GM21423 (cell line): ENCODE data around the gene FAM219A.
"Not testable (repeated sequence)": the region's sequence is repeated elsewhere in the genome, so short reads cannot be mapped to it uniquely, and the experiment has no call there.

ENCODE experiments used
- ATAC-seq: cut with Tn5 transposase; IDR thresholded peaks from one replicate; pipeline ENCODE4 v1.9.1; 2021; ENCODE audit warnings: mild to moderate bottlenecking, moderate library complexity; ENCODE audit not compliant: unreplicated experiment

The FAM219A gene

GRCh38 chr9:34378376-34379060 is 79.9 kb downstream of the FAM219A start:
- ATAC-seq, result no peak

- ATAC-seq, result no peak
Observed at GRCh38 chr9:34377404-34377746, 81.0 kb downstream of the FAM219A start.

- peak; percentile 83 for ATAC-seq
Observed at GRCh38 chr9:34376596-34377403, 81.6 kb downstream of the FAM219A start, which contains the start of gene MYORG. Gene MYORG (minus strand): TSS chr9:34376898. CDS start chr9:34372943, 3,955 bp downstream.

- peak; percentile 20 for ATAC-seq
Observed at GRCh38 chr9:34375901-34376595, 82.3 kb downstream of the FAM219A start.

GRCh38 chr9:34374905-34375552 is 83.3 kb downstream of the FAM219A start:
- no peak for ATAC-seq

- ATAC-seq, result no peak
Observed at GRCh38 chr9:34374339-34374738, 84.0 kb downstream of the FAM219A start.

- ATAC-seq, result no peak
Observed at GRCh38 chr9:34373749-34374148, 84.6 kb downstream of the FAM219A start.

GRCh38 chr9:34372467-34373011 is 85.8 kb downstream of the FAM219A start:
- no peak for ATAC-seq

GRCh38 chr9:34371886-34372466 is 86.4 kb downstream of the FAM219A start:
- ATAC-seq, result no peak

- ATAC-seq, result no peak
Observed at GRCh38 chr9:34370970-34371880, 87.1 kb downstream of the FAM219A start.

GRCh38 chr9:34370335-34370969 is 87.9 kb downstream of the FAM219A start:
- ATAC-seq, result no peak

GRCh38 chr9:34369636-34370035 is 88.7 kb downstream of the FAM219A start:
- no peak for ATAC-seq

GRCh38 chr9:34368796-34369195 is 89.6 kb downstream of the FAM219A start:
- ATAC-seq, result not testable (repeated sequence)

GRCh38 chr9:34367751-34368410 is 90.5 kb downstream of the FAM219A start:
- ATAC-seq, result not testable (repeated sequence)

- ATAC-seq, result no peak
Observed at GRCh38 chr9:34366365-34366764, 92.0 kb downstream of the FAM219A start.

- no peak for ATAC-seq
Observed at GRCh38 chr9:34365282-34365681, 93.1 kb downstream of the FAM219A start.

- ATAC-seq, result no peak
Observed at GRCh38 chr9:34363619-34364351, 94.6 kb downstream of the FAM219A start.
